Retina (tissue), 1 donor: ENCODE data around the gene MBNL1.

Experiments used
- DNase-seq: peaks from one replicate; pipeline ENCODE4 v3.0.0-alpha.2; 2016

MBNL1 gene

DNA sequence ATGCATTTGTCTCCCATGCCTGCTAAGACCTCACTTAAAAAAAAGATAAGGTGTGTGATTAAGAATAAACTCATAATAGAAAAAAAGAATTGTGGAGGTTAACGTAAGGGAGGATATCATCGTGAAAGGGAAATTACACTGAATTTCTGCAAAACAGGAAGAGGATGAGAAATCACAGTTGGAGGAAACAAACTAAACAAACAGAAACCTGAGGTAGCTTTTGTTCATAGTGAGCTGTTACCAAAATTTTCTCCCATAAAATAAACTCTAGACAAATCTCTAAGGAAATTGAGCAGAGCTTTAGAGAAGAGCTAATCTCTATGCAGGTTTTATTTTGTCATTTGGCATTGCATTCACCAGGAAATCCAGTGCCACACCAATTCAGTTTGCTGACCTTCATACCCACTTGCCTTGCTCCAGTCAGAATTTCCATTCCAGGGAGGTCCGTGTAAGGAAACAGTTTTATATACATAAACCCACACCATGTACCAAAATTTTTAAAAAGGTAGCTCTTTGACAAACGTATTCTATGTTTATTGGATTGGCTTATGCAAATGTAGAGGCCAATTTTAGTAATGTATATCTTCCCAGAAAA, 231.2 kb downstream of the MBNL1 start:
- DNase-seq = no peak

DNA sequence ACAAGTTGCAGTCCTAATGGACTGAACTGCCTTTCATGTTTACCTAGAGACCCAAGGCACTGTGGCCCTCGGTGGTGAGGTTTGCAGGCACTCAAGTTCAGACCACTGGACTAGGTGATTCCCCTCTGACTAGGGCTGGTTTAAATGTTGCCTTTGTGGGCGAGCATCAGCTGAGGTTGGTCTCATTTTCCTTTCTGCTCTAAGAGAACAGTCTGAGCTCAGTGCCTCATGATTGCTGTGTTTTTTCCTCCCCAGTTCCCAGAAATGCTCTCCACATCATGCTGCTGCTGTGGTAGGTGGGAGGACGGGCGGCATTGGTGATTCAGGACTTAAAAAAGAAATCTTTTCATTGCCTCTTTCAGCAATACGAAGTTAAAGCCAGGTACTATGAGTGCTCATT, 237.2 kb downstream of the MBNL1 start:
- DNase-seq = no peak

DNA sequence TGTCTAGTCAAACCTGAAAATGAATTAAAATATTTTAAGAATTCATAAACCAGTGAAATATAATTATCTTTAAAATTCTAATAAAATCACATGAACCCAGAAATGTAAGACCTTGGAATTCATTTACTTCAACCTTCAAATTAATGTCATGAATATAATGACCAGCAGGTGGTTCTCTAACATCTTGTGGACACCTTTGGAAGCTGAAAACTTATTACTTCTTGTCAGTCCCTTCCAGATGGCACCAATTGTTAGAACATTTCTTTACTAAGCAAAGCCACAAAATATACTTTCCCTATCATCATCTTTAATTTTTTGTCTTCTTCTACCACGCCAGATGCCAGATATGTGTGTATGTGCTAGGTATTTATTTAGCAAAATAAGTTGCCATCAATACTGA, 240.0 kb downstream of the MBNL1 start:
- no peak for DNase-seq

DNA sequence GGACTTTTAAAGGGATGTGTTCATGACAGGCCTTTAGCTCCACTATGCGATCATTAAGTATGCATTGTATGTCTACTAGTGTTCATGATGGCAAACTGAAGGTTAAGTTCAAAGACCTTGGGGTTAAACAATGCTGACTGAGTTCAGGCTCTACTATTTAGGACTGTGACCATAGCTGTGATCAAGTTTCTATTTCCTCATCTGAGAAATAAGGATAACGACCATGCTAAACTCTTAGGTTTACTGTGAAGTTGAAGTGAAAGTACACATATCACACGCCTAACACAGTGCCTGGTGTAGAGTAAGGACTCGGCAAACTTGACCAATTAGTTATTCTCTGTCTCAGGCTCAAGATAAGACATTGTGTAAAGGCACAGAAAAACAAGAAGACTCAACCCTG, 243.2 kb downstream of the MBNL1 start:
- no peak for DNase-seq

DNA sequence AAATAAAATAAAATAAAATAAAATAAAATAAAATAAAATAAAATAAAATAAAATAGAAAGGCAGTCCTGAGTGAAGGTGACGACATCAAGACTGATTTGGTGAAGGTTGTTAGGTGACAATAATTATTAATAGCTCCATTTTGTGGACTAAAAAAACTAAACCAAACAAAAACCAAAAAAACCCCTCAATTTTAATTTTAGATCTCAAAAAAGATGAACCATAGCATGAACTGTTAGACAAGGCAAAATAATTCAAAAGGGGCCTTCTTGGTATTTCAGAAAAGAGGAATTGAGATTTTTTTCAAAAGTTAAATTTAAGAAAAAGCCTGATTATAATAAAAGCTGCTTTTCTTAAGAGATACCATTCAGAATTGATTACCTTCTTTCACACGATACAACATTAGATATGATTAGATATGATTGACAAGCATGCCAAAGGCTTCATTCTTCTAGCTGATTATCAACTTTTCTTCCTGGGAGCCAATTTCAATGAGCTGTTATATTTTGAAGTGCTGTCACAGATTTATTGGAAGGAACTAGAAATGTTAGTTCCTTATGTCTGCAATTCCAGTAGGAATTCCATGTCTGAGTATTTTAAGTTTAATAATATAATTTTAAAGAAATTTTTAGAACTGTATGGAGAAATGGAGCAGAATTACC, 244.7 kb downstream of the MBNL1 start:
- DNase-seq = no peak
